GM19351 (cell line): ENCODE results near the gene PPIA.
"Not testable (repeated sequence)": the region's sequence is repeated elsewhere in the genome, so short reads cannot be mapped to it uniquely, and the experiment has no call there.

Experiments used
- ATAC-seq: cut with Tn5 transposase; IDR thresholded peaks from one replicate; pipeline ENCODE4 v1.9.1; 2021; ENCODE audit warnings: mild to moderate bottlenecking, moderate library complexity; ENCODE audit not compliant: unreplicated experiment

PPIA gene

GRCh38 chr7:44784364-44784763 lies 12.1 kb upstream of the PPIA start:
- no peak for ATAC-seq

DNA sequence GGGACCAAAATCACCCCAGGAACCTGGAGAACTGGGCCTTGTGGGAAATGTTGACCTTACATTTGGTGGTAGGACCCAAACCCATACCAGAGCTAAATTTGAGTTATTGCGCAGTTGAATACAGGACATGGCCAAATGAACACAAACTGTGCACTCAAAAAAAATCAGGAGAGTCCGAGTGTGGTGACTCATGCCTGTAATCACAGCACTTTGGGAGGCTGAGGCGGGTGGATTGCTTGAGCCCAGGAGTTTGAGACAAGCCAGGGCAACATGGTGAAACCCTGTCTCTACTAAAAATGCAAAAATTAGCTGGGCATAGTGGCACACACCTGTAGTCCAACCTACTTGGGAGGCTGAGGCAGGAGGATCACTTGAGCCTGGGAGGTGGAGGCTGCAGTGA lies 11.3 kb upstream of the PPIA start:
- ATAC-seq, result not testable (repeated sequence)

DNA sequence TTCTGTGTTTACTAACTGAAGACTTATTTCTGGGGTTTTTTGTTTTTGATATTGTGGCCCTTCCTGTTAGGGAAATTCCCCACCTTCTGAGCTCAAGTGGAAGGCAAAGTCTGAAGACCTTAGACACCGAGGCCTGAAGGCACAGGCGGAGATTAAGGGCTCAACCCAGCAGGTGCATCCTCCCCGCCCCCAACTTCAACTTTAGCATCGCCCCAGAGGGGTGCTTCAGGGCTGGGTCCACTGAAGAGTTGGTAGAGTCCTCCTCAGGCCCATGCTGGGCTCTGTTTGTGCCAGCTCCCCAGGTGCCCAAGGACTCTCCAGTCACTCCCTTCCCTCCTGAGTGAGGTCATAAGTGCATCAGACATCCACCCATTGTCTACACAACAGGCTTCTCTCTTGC lies 9.4 kb upstream of the PPIA start:
- peak; percentile 59 for ATAC-seq

- ATAC-seq, result no peak
These were observed 8.7 kb upstream of the PPIA start for GRCh38 chr7:44787762-44788161.

GRCh38 chr7:44789990-44790389 lies 6.5 kb upstream of the PPIA start:
- no peak for ATAC-seq

DNA sequence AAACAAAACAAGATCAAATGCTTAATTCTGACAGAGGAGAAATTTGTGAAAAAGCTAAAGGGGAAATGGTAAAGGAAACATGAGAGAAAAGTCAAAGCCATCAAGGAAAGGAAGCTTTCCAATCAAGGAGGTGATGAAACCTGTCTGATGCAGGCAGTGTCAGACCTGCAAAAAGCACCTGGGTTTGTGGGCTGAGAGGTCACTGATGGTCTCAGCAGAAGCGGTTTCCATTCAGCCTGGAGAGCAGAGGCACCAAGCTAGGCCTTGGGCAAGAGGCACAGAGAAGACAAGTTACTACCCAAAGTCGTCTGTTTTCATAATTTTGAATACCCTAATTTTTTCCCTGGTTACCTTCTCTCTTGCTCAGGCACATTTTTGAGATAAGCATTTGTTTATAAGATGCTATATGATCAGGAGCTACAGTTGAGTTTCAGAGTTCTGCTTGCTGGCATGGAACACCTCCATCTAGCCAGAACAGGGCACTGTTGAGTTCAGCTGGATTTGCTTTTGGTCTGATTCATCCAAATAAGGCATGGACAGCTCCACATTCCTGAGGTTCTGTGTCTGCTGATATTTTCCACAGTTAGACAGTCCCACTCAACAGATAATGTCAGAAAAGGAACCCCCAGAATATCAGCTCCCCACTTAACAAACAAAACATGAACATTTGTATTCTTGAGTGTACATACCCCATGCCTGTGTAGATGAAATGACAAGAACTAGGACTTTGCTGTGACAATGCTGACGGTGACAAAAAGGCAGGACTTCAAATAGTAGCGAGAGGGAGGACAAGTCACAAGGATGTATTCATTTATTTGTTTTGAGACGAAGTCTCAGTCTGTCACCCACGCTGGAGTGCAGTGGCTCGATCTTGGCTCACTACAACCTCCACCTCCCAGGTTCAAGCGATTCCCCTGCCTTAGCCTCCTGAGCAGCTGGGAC lies 4.9 kb upstream of the PPIA start:
- ATAC-seq, result no peak

DNA sequence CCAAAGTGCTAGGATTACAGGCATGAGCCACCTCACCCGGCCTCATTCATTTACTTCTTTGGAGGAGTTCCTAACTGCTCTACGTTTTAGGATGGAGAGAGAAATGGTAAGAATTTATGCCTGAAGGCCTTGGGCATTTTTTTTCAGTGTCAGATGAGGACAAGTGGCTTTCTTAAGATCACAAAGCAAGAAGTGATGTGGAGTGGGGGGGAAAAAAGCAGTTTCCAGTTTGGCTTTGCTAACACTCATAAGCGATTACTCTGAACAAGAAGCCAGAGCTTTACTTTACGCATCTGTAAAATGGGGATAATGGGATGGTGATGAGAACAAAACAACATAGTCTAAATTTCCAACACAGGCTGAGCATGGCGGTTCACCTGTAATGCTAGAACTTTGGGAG lies 2.6 kb upstream of the PPIA start:
- ATAC-seq, result no peak

- ATAC-seq, result no peak
These were observed 2.1 kb upstream of the PPIA start for GRCh38 chr7:44794331-44794730.

- peak; percentile 24 for ATAC-seq
These were observed 412 bp upstream of the PPIA start for GRCh38 chr7:44796034-44796503.

GRCh38 chr7:44797329-44798258 lies 1.1 kb downstream of the PPIA start:
- peak; percentile 60 for ATAC-seq

DNA sequence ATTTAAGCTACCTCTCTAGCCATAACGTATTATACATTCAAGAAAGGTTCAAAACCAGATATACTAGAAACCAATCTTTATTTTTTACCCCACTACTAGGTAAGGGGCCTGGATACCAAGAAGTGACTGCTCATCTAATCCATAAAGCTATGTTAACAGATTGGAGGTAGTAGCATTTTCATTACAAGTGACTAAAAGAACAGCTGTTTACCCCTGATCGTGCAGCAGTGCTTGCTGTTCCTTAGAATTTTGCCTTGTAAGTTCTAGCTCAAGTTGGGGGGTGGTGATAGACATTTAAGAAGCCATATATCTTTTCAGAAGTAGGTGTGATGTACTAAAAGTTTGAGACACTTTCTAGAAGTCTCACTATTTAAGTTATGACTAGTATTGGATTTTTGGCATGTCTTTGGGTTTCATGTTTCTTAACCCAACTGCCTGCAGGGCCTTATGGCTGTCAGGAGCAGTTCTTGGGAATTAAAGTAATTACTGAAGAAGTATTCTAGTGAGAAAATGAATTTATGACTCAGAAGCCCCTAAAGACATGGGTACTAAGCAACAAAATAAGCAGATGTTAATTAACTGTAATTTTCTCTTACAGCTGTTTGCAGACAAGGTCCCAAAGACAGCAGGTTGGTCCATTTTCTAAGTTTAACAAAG lies 2.3 kb downstream of the PPIA start:
- ATAC-seq, result no peak

DNA sequence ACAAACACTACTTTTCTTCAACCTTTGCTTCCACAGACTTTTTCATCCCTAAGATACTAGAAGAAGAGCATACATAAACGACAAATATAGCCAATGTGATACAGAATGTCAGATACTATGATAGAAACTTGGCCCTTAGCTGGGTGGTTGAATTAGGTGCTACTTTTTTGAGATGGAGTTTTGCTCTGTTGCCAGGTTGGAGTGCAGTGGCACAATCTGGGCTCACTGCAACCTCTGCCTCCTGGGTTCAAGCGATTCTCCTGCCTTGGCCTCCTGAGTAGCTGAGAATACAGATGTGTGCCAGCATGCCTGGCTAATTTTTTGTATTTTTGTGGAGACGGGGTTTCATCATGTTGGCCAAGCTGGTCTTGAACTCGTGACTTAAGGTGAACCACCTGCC lies 3.5 kb downstream of the PPIA start:
- ATAC-seq, result no peak

DNA sequence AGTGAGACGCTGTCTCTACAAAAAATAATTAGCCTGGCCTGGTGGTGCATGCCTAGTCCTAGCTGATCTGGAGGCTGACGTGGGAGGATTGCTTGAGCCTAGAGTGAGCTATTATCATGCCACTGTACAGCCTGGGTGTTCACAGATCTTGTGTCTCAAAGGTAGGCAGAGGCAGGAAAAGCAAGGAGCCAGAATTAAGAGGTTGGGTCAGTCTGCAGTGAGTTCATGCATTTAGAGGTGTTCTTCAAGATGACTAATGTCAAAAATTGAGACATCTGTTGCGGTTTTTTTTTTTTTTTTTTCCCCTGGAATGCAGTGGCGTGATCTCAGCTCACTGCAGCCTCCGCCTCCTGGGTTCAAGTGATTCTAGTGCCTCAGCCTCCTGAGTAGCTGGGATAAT lies 5.4 kb downstream of the PPIA start:
- ATAC-seq, result no peak

- ATAC-seq, result no peak
These were observed 6.0 kb downstream of the PPIA start for GRCh38 chr7:44802418-44803025.

GRCh38 chr7:44803828-44804519 lies 7.5 kb downstream of the PPIA start:
- not testable (repeated sequence) for ATAC-seq

DNA sequence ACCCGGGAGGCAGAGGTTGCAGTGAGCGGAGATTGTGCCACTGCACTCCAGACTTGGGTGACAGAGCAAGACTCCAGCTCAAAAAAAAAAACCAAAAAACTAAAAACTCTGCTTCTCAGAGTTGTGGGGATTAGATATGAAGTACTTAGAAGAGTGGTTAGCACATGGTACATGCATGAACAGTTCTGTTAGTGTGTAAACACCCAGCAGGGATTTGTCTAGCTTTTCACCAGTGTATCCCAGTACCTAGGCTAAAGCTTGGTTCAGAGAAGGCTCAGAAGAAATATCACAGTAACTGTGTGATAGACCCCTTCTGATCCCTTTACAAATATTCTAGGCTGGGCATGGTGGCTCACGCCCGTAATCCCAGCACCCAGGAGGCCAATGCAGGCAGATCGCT lies 9.5 kb downstream of the PPIA start:
- no peak for ATAC-seq

DNA sequence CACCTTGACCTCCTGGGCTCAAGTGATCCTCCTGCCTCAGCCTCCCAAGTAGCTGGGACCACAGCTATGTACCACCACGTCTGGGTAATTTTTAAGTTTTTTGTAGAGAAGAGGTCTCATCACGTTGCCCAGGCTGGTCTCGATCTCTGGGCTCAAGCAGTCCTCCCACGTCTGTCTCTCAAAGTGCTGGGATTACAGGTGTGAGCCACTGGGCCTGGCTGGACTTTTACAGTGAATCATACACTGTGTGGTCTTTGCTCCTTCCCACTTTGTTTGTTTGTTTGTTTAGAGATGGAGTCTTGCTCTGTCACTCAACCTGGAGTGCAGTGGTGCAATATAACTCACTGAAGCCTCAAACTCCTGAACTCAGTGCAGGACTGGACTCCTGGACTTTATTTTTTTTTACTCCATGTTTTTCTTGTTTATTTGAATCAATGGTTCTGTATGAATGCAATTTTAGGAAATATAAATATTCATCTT lies 12.5 kb downstream of the PPIA start:
- ATAC-seq, result no peak

GRCh38 chr7:44811093-44811492 lies 14.6 kb downstream of the PPIA start:
- ATAC-seq, result no peak

- ATAC-seq, result no peak
These were observed 15.1 kb downstream of the PPIA start for GRCh38 chr7:44811571-44811970.

GRCh38 chr7:44814919-44815318 lies 18.4 kb downstream of the PPIA start:
- no peak for ATAC-seq
